IPS-15b (cell line): Measurements from ENCODE around the gene LIM2.
A peak's percentile ranks its signal among the peaks of the same experiment; 100 is the strongest.

Experiments used
- H3K27me3 ChIP-seq: one replicate; pipeline ENCODE4 v1.6.1; 2013; ENCODE audit warnings: low read length; ENCODE audit not compliant: control insufficient read depth, insufficient read depth
- H3K36me3 ChIP-seq: one replicate; pipeline ENCODE4 v1.6.1; 2013; ENCODE audit warnings: low read length; ENCODE audit not compliant: control insufficient read depth, insufficient read depth
- H3K4me1 ChIP-seq: one replicate; pipeline ENCODE4 v1.6.1; 2013; ENCODE audit warnings: mild to moderate bottlenecking, low read length; ENCODE audit not compliant: control insufficient read depth, insufficient read depth
- H3K4me3 ChIP-seq: one replicate; pipeline ENCODE4 v1.5.1; 2013; ENCODE audit warnings: low read depth, low read length
- H3K9ac ChIP-seq: one replicate; pipeline ENCODE4 v1.6.1; 2013; ENCODE audit warnings: low read depth, mild to moderate bottlenecking, low read length
- H3K9me3 ChIP-seq: one replicate; pipeline ENCODE4 v1.6.1; 2013; ENCODE audit warnings: mild to moderate bottlenecking, low read length; ENCODE audit not compliant: control insufficient read depth, insufficient read depth

The LIM2 gene

GRCh38 chr19:51341976-51342580, 45.7 kb downstream of the LIM2 start, which contains the start of gene VSIG10L:
TSS of gene VSIG10L (minus strand) at chr19:51342139. CDS start at chr19:51342124, 15 bp downstream.
- H3K9me3 ChIP-seq = no peaks in the 10 kb centered on the region
- H3K4me3 ChIP-seq = peak within 1 kb of the TSS; percentile 61
- no peaks in the 10 kb centered on the region for H3K36me3 ChIP-seq
- peaks cover 9% of the 10 kb centered on the region for H3K27me3 ChIP-seq
- peaks cover 7% of the 10 kb centered on the region for H3K4me1 ChIP-seq
- no peak within 1 kb of the TSS for H3K9ac ChIP-seq

- H3K9me3 ChIP-seq = no peaks in the 10 kb centered on the region
- no peak overlapping the region for H3K9ac ChIP-seq
- H3K27me3 ChIP-seq = peaks cover 9% of the 10 kb centered on the region
- peaks cover 7% of the 10 kb centered on the region for H3K4me1 ChIP-seq
- peak overlapping the region; percentile 61 for H3K4me3 ChIP-seq
- no peaks in the 10 kb centered on the region for H3K36me3 ChIP-seq
Observed at GRCh38 chr19:51341066-51341465, 46.7 kb downstream of the LIM2 start.

GRCh38 chr19:51339687-51340656, 47.8 kb downstream of the LIM2 start:
- peaks cover 9% of the 10 kb centered on the region for H3K27me3 ChIP-seq
- H3K4me3 ChIP-seq = peak overlapping the region; percentile 90
- peaks cover 7% of the 10 kb centered on the region for H3K4me1 ChIP-seq
- H3K9ac ChIP-seq = no peak overlapping the region
- no peaks in the 10 kb centered on the region for H3K9me3 ChIP-seq
- peaks cover 2% of the 10 kb centered on the region for H3K36me3 ChIP-seq

GRCh38 chr19:51339313-51339686, 48.5 kb downstream of the LIM2 start:
- Histone ChIP-seq H3K27me3 (peaks cover 9% of the 10 kb centered on the region), H3K4me3 (peak overlapping the region; percentile 90), H3K9ac (no peak overlapping the region), H3K4me1 (peaks cover 7% of the 10 kb centered on the region), H3K36me3 (peaks cover 2% of the 10 kb centered on the region), H3K9me3 (no peaks in the 10 kb centered on the region)

- no peaks in the 10 kb centered on the region for H3K9me3 ChIP-seq
- peaks cover 9% of the 10 kb centered on the region for H3K27me3 ChIP-seq
- peak overlapping the region; percentile 90 for H3K4me3 ChIP-seq
- peaks cover 7% of the 10 kb centered on the region for H3K4me1 ChIP-seq
- H3K9ac ChIP-seq = peak overlapping the region; percentile 37
- peaks cover 2% of the 10 kb centered on the region for H3K36me3 ChIP-seq
Observed at GRCh38 chr19:51338563-51339312, 49.0 kb downstream of the LIM2 start.

GRCh38 chr19:51337861-51338562, 49.8 kb downstream of the LIM2 start:
- Histone ChIP-seq H3K4me1 (peaks cover 7% of the 10 kb centered on the region), H3K4me3 (peak overlapping the region; percentile 90), H3K36me3 (peaks cover 2% of the 10 kb centered on the region), H3K27me3 (peaks cover 9% of the 10 kb centered on the region), H3K9me3 (no peaks in the 10 kb centered on the region), H3K9ac (no peak overlapping the region)

GRCh38 chr19:51337141-51337860, 50.5 kb downstream of the LIM2 start:
- H3K36me3 ChIP-seq = peaks cover 5% of the 10 kb centered on the region
- H3K9ac ChIP-seq = no peak overlapping the region
- no peak overlapping the region for H3K4me3 ChIP-seq

GRCh38 chr19:51333836-51334460, 53.8 kb downstream of the LIM2 start:
- Histone ChIP-seq H3K9ac (no peak overlapping the region), H3K4me3 (no peak overlapping the region)

More at GRCh38 chr19:51337141-51337860, 50.5 kb downstream of the LIM2 start:
- Histone ChIP-seq H3K27me3 (peaks cover 9% of the 10 kb centered on the region), H3K9me3 (no peaks in the 10 kb centered on the region), H3K4me1 (peaks cover 3% of the 10 kb centered on the region)

GRCh38 chr19:51331716-51332115, 56.1 kb downstream of the LIM2 start:
- no peak overlapping the region for H3K4me3 ChIP-seq

More at GRCh38 chr19:51333836-51334460, 53.8 kb downstream of the LIM2 start:
- H3K9me3 ChIP-seq = no peaks in the 10 kb centered on the region
- H3K36me3 ChIP-seq = peaks cover 19% of the 10 kb centered on the region
- H3K4me1 ChIP-seq = no peaks in the 10 kb centered on the region
- no peaks in the 10 kb centered on the region for H3K27me3 ChIP-seq

GRCh38 chr19:51331193-51331592, 56.6 kb downstream of the LIM2 start:
- Histone ChIP-seq H3K4me1 (no peaks in the 10 kb centered on the region), H3K27me3 (peaks cover 4% of the 10 kb centered on the region), H3K4me3 (no peak overlapping the region), H3K36me3 (peaks cover 19% of the 10 kb centered on the region), H3K9ac (no peak overlapping the region), H3K9me3 (no peaks in the 10 kb centered on the region)

More at GRCh38 chr19:51331716-51332115, 56.1 kb downstream of the LIM2 start:
- no peaks in the 10 kb centered on the region for H3K9me3 ChIP-seq
- no peaks in the 10 kb centered on the region for H3K4me1 ChIP-seq
- no peak overlapping the region for H3K9ac ChIP-seq
- peaks cover 19% of the 10 kb centered on the region for H3K36me3 ChIP-seq
- peaks cover 3% of the 10 kb centered on the region for H3K27me3 ChIP-seq
